Prostate gland (tissue), 2 donors: ENCODE data around the gene KCNG1. TPM values are rescaled to one million over a fixed set of nuclear protein-coding genes. Genes with fewer than 3 reads are reported as not detected.
A peak's percentile ranks its signal among the peaks of the same experiment; 100 is the strongest.

ENCODE experiments used
- DNase-seq: peaks from one replicate; pipeline ENCODE4 v3.0.0-alpha.2; 2019; ENCODE audit warnings: low spot score
- H3K27ac ChIP-seq, 2 donors: fragments of 200-600 bp; sonication (generic); 2 replicates each; pipeline ENCODE4 v1.5.1; 2017 to 2019
- H3K27me3 ChIP-seq: fragments of 200-600 bp; sonication (generic); replicated peaks from 2 replicates; pipeline ENCODE4 v1.5.1; 2019; ENCODE audit not compliant: insufficient read depth
- H3K36me3 ChIP-seq, 2 donors: fragments of 200-600 bp; sonication (generic); 1 replicate in 1 of 2; 2 replicates in 1 of 2; pipeline versions ENCODE4 v1.5.1 to v1.8.1; 2017 to 2019
- H3K4me1 ChIP-seq: fragments of 200-600 bp; sonication (generic); replicated peaks from 2 replicates; pipeline ENCODE4 v1.5.1; 2019
- H3K4me3 ChIP-seq, 2 donors: fragments of 200-600 bp; sonication (generic); 2 replicates each; pipeline ENCODE4 v1.5.1; 2017 to 2019
- H3K9me3 ChIP-seq: fragments of 200-600 bp; sonication (generic); 2 replicates; pipeline ENCODE4 v1.5.1; 2017
- CTCF ChIP-seq, 4 experiments: fragments of 200-600 bp in 2 of 4; fragments of 450-650 bp in 2 of 4; sonication (generic) in 2 of 4; IDR thresholded peaks; 1 replicate in 3 of 4; 2 replicates in 1 of 4; pipeline ENCODE4 v1.5.1; 2016 to 2019; ENCODE audit warnings: antibody characterized with exemption in 4 of 4, mild to moderate bottlenecking in 2 of 4, moderate library complexity in 2 of 4
- POLR2A ChIP-seq: fragments of 450-650 bp; IDR thresholded peaks from one replicate; pipeline ENCODE4 v1.6.1; 2016; ENCODE audit warnings: antibody characterized with exemption, mild to moderate bottlenecking
- POLR2AphosphoS5 ChIP-seq: sonication (generic); formaldehyde crosslinking; IDR thresholded peaks from one replicate; pipeline ENCODE4 v1.6.1; 2017; ENCODE audit warnings: antibody characterized with exemption
- WGBS: methylation state at CpG from one replicate; pipeline ENCODE4 v1.1.5; 2018; 5-methylcytosine and 5-hydroxymethylcytosine counted together
- intact Hi-C: fragments of 100-400 bp; cut with DNase I; formaldehyde crosslinking; loops from one replicate; pipeline ENCODE4 v1.14.2; 2022
- total RNA-seq, 2 donors: library from RNA; depleted of rRNA; stranded (reverse); fragments of >200 nt; gene quantifications; one replicate each; pipeline ENCODE4 v1.1.0, GENCODE V29; 2016

KCNG1 gene
- total RNA-seq, 2 donors from 2014 or later: 6.8 to 57.9 TPM

GRCh38 chr20:50995506-50995905 lies 27.4 kb downstream of the KCNG1 start:
- no peaks in the 10 kb centered on the region for H3K36me3 ChIP-seq
- no peak overlapping the region for H3K27ac ChIP-seq
- H3K9me3 ChIP-seq: no peaks in the 10 kb centered on the region
- no peaks in the 10 kb centered on the region for H3K27me3 ChIP-seq
- H3K4me1 ChIP-seq: no peaks in the 10 kb centered on the region
- 89% methylated on average over 5 of the region's 5 CpGs for WGBS
- no peak overlapping the region for H3K4me3 ChIP-seq
- TF ChIP-seq POLR2AphosphoS5 (no peak), POLR2A (no peak), CTCF (IDR thresholded peaks at IDR 0.05) (no peak)
- intact Hi-C loops: no loop called here
- DNase-seq: no peak

GRCh38 chr20:50993876-50994275 lies 29.0 kb downstream of the KCNG1 start:
- Histone ChIP-seq H3K36me3 (no peaks in the 10 kb centered on the region), H3K27me3 (no peaks in the 10 kb centered on the region), H3K9me3 (no peaks in the 10 kb centered on the region), H3K27ac (no peak overlapping the region), H3K4me1 (no peaks in the 10 kb centered on the region), H3K4me3 (no peak overlapping the region)
- TF ChIP-seq POLR2A: no peak
- no peak for TF ChIP-seq POLR2AphosphoS5
- no peak for TF ChIP-seq CTCF (IDR thresholded peaks at IDR 0.05)
- DNase-seq: no peak
- intact Hi-C loops: no loop called here
- WGBS: 79% methylated on average over 9 of the region's 9 CpGs

GRCh38 chr20:50992733-50993457 lies 30.0 kb downstream of the KCNG1 start:
- H3K4me3 ChIP-seq: no peak overlapping the region
- intact Hi-C loops: no loop called here
- WGBS: 50% methylated on average over 13 of the region's 13 CpGs
- no peak overlapping the region for H3K27ac ChIP-seq
- no peaks in the 10 kb centered on the region for H3K36me3 ChIP-seq
- H3K9me3 ChIP-seq: no peaks in the 10 kb centered on the region
- peak; percentile 18 for DNase-seq
- H3K4me1 ChIP-seq: no peaks in the 10 kb centered on the region
- TF ChIP-seq POLR2A: no peak
- peak in 3 of 4 experiments; percentile 35 to 55 (median 49) for TF ChIP-seq CTCF (IDR thresholded peaks at IDR 0.05)
- no peaks in the 10 kb centered on the region for H3K27me3 ChIP-seq

GRCh38 chr20:50992336-50992732 lies 30.6 kb downstream of the KCNG1 start:
- 36% methylated on average over 4 of the region's 4 CpGs for WGBS
- Histone ChIP-seq H3K9me3 (no peaks in the 10 kb centered on the region), H3K27me3 (no peaks in the 10 kb centered on the region), H3K27ac (no peak overlapping the region), H3K4me1 (no peaks in the 10 kb centered on the region), H3K4me3 (no peak overlapping the region), H3K36me3 (no peaks in the 10 kb centered on the region)
- peak; percentile 55 for TF ChIP-seq POLR2AphosphoS5
- no peak for TF ChIP-seq CTCF (IDR thresholded peaks at IDR 0.05)
- peak; percentile 39 for DNase-seq
- intact Hi-C loops: no loop called here

GRCh38 chr20:50991076-50991475 lies 31.8 kb downstream of the KCNG1 start:
- intact Hi-C loops: no loop called here
- Histone ChIP-seq H3K27ac (no peak overlapping the region), H3K4me1 (no peaks in the 10 kb centered on the region), H3K9me3 (no peaks in the 10 kb centered on the region), H3K27me3 (no peaks in the 10 kb centered on the region), H3K36me3 (no peaks in the 10 kb centered on the region), H3K4me3 (no peak overlapping the region)
- TF ChIP-seq POLR2A: no peak
- 96% methylated on average over 3 of the region's 3 CpGs for WGBS
- DNase-seq: no peak
